Epidermal melanocyte (primary cell): ENCODE measurements around the gene GRIP1.

Experiments used
- DNase-seq: peaks from one replicate; pipeline ENCODE4 v3.0.0; 2011; ENCODE audit warnings: low spot score; ENCODE audit not compliant: insufficient read length

Gene GRIP1

GRCh38 chr12:66694666-66695613 lies 16.1 kb upstream of the GRIP1 start:
- DNase-seq: no peak

DNA sequence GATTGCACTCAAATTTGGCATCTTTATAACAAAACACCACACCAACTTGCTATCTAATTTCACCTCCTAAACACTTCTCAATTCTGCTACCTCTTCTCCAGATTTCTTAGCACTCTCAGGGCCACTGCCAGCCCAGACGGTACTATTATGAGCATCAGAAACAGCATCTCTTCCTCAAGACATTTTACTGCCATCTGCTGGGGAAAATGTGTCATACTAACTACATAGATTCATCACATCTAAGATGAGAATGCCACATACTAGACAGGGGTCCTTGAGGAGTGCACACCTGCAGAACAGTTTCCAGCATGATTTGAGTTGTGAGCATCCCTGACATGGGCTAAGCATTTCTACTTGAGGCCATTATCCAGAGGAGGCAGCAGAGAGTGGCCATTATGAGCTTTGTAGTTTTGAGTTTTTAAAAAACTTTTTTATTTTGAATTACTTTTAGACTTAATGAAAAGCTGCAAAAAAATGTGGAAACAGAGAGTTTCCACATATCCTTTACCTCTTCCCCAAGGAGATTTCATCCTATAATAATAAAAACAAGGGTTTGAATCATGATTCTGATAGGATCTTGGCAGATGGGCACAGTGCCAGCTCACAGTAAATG lies 15.1 kb upstream of the GRIP1 start:
- peak; percentile 37 for DNase-seq

DNA sequence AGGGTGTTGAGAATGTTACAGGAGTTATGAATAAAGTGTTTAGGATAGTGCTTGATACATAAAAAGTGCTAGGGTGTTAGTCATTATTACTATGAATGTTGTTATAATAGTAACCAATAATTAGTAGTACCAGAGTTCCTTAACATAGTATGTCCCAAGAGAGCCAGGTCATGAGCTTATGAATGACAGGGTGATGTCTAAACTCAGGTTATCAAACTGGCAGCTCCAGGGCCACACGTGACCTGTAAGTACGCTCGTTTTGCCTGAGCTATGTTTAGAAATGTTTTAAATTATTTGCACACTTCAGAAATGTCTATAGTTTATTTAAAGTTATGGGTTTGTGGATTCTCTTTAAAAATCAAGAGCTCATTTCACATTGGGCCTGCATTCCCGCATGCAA lies 14.1 kb upstream of the GRIP1 start:
- no peak for DNase-seq

GRCh38 chr12:66692170-66692569 lies 13.3 kb upstream of the GRIP1 start:
- DNase-seq: no peak

- no peak for DNase-seq
Observed at GRCh38 chr12:66688846-66689439, 10.1 kb upstream of the GRIP1 start.

GRCh38 chr12:66684222-66684621 lies 5.3 kb upstream of the GRIP1 start:
- no peak for DNase-seq

DNA sequence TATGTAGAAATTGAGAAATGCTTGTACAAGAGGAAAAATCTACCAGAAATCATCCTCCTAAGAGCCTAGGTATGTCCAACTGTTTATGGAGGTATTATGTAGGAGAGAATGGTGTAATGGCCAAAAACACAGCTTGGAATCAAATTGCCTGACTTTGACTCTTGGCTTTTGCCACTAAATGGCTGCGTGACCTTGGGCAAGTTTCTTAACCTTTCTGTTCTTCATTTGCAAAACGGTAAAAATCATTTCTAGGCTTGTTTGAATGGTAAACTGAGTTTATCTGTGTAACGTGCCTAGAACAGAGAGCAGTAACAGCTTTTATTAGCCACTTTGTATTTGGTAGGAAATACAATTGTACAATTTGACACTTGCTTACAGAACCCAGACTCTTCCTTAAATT lies 4.9 kb upstream of the GRIP1 start:
- no peak for DNase-seq

- DNase-seq: no peak
Observed at GRCh38 chr12:66683073-66683472, 4.2 kb upstream of the GRIP1 start.

DNA sequence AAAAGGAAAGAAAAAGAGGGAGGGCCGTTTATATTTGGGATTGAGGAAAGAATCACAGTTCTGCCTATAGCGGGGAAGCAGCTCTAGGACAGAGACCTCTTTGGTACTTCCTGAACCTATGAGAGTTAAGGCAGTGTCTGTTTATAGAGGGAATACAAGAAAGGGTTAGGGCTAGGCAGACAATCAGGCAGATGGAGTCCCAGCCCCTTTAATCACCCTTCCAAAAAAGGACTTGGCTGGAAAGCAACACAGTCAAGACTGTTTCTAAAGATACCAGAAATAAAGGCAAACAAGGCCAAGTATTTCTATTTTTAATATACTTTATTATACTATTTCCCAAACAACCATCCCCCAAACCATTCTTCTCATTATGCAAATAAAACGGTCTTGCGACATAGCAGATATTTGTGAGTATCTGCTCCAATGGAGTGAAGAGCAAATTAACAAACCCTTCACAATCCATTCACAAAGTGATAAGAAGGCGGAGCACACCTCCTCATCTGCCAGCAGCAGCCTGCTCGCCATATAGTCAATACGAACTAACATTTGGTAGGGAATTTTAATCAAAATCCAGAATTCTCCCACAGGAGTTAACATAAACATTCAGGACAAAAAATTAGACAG lies 697 bp upstream of the GRIP1 start:
- no peak for DNase-seq

GRCh38 chr12:66676241-66676640 lies 2.6 kb downstream of the GRIP1 start:
- DNase-seq: no peak

DNA sequence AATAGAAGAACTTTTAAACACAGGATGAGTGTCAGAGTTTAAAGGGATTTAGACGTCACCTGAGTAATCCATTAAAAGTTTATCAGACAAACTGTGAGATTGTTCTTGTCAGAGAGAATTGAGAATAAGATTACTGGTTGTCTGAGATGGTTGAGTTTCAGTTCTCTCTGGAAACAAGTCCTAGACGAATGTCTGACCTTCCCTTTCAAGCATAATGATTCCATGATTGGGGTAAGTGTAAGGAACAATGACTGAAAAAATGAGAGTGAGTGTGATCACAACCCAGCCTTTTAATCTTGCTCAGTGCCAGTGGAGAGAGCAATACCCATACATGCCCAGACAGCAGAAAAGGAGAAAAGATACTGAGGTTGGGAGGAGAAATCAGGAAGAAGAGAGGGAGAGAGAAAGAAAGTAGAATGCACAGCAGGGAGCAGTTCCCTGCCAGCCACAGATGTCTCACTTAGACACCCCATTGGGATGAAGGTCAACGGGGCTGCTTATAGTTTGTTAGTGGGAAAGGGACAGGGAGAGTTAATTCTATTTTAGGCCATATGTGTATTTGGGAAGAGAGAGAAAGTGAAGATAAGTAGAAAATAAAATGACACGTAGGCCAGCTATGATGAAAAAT lies 4.3 kb downstream of the GRIP1 start:
- no peak for DNase-seq

- no peak for DNase-seq
Observed at GRCh38 chr12:66669541-66669940, 9.3 kb downstream of the GRIP1 start.

DNA sequence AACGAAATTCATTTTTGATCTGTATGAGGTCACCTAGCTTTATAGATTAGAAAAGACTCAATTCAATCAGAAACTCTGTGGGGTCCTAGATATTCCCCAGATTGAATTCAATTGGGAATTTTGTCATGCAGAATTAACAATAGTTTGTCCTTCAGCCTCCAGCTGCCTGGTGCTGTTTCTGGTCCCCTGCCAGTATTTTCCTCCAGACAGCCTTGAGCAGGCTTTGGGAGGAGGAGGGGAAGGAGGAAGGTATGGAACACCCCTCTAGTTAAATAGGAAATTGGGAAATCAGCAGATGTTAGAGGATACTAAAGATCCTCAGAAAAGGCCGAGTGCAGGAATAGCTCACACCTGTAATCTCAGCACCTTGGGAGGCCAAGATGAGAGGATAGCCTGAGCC lies 10.6 kb downstream of the GRIP1 start:
- no peak for DNase-seq

DNA sequence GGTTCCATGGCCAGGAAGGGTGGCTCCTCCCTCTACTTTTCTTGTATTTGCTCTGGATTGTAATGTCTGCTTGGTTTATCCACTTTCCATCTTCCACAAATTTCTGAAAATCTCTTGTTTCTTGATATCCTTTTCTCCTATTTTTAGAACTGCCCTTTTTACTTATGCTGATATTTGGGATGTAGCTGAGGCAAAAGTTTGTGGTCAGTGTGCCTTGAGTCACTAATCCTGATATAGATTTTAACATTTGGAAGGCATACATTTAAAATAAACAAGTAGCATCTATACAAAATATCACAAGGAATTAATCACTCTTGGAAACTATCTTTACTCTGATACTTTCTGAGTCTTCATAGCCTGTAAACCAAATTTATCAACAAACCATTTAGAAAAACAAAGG lies 11.0 kb downstream of the GRIP1 start:
- no peak for DNase-seq

DNA sequence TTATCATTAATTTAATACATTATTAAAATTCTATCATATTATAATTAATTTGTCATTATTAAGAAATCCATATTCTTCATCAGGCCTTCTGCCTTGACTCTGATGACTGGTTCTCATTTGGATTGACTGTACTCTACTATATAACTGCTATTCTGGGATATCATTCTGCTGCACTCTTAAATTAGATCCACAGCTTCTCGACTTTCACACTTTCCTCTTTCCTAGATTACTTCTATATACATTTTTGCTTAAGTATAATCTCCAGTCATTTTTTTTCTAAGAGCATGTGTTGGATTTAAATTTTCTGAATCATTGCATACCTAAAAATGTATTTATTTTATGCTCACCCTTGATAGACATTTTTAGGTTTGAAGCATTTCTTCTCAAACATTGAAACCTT lies 12.4 kb downstream of the GRIP1 start:
- DNase-seq: no peak

GRCh38 chr12:66665435-66665985 lies 13.4 kb downstream of the GRIP1 start:
- no peak for DNase-seq

- no peak for DNase-seq
Observed at GRCh38 chr12:66664076-66664475, 14.8 kb downstream of the GRIP1 start.

DNA sequence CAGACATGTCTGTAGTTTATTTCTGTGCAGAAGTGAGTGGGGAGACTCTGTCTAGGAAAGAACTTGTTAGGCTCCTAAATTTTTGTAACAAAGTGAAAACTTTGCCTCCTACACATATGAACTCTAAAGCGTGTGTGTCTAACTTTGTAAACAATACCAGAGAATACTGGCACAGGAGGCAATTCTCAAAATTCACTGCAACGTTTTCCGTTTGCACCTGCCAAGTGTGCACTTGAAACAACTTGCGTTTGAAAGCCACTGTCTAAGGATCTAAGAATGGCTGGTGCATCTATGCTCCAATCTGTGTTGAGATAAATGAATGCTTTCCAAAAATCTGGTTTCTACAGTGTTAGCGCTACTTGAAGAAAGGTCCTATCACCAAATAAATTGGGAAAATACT lies 15.3 kb downstream of the GRIP1 start:
- no peak for DNase-seq

DNA sequence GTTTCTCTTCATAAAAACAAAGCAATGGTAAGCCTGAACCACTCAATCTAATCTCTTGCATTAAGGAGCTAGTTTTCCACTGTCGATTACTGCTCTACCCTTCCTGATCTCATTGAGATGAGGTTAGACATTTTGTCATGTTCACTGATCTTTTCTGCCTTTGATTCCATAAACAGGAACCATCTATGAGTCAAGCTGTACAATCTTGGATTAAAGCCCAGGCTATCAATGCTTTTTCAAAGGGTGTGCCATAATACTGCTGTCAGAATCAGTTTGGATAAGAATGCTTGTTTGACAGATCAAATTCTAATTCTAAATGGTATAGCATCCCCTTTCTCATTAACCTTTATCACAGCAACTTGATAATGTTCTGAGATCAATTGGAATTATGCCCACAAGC lies 16.1 kb downstream of the GRIP1 start:
- no peak for DNase-seq

DNA sequence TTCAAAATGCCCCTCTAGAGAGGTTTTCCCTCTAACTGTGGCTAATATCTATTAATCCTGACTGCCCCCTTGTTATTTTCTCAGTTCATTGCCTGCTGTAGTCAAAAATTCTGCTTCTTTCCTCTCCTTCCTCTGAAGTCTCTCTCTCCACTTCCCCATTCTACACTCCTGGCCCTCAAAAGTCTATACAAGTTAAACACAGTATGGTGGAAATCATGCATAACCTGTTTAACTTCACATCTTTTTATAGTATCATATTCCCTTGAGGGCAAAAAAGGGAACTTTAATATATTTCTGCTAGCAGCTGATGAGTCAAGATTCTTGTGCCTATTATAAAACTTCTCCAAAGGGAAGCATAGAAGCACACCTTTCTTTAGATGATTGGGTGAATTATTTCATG lies 16.7 kb downstream of the GRIP1 start:
- DNase-seq: no peak

- DNase-seq: no peak
Observed at GRCh38 chr12:66661357-66661756, 17.5 kb downstream of the GRIP1 start.
